ENCODE data around the gene NME8.

NME8 gene

GRCh38 chr7:37924491-37925041, 76.2 kb downstream of the NME8 start:
- DNase-seq (ENCODE audit: low read depth): no peak
- TF ChIP-seq, protein P1, sequence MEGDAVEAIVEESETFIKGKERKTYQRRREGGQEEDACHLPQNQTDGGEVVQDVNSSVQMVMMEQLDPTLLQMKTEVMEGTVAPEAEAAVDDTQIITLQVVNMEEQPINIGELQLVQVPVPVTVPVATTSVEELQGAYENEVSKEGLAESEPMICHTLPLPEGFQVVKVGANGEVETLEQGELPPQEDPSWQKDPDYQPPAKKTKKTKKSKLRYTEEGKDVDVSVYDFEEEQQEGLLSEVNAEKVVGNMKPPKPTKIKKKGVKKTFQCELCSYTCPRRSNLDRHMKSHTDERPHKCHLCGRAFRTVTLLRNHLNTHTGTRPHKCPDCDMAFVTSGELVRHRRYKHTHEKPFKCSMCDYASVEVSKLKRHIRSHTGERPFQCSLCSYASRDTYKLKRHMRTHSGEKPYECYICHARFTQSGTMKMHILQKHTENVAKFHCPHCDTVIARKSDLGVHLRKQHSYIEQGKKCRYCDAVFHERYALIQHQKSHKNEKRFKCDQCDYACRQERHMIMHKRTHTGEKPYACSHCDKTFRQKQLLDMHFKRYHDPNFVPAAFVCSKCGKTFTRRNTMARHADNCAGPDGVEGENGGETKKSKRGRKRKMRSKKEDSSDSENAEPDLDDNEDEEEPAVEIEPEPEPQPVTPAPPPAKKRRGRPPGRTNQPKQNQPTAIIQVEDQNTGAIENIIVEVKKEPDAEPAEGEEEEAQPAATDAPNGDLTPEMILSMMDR (conservative IDR thresholded peaks at IDR 0.05; ENCODE audit: low read length): no peak
- H3K4me3 ChIP-seq (ENCODE audit: low read length): no peak overlapping the region

DNA sequence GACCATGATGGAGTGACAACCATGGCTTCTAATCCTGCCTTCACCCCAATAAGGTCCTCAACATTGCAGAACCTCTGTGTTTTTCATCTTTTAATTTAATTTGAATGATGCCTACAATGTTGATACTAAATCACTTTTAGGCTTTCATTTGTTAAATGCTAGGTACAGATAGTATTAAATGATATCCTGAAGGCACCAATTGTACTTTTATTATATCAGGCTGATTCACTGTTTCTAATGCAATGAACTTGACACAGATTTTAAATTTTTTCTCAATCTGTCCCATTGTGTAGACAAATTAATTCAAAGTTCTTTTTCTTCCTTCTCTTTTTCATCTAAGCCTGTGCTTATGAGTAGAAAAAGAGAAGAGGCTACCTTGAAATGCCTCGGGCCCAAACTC, 77.2 kb downstream of the NME8 start:
- H3K4me3 ChIP-seq (ENCODE audit: low read length): no peak overlapping the region
- no peak for DNase-seq (ENCODE audit: low read depth)
- TF ChIP-seq, protein P1 (conservative IDR thresholded peaks at IDR 0.05; ENCODE audit: low read length): no peak

DNA sequence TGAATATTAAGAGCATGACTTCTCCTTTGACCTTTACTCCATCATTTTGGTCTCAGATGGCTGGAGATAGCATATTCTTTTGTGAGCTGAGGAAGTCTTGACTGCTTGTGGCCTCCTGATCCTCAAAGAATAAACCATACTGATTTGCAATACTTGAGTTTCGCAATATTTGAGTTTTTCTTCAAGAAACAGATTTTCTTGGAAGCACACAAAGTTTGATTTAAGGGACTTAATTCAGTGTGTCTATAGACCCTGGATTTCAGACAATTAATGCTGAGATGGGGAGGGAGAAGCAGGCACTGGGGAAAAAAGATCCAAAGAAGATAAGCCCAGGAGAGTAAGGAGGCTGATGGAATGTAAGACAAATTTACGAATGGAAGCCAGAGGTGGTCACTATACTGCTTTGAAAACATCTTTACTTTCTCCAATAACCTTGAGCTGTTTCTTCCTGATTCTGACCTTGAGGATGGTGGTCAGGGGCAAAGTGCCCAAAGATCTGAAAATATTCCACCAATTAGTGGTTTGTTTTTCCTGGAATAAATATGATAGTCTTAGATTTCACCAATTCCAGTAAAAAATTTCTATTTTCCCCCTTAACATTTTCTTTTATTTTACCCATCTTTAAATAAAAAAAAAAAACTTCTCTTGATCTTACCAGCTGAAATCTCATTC, 79.5 kb downstream of the NME8 start:
- no peak overlapping the region for H3K4me3 ChIP-seq (ENCODE audit: low read length)
- TF ChIP-seq, protein P1 (conservative IDR thresholded peaks at IDR 0.05; ENCODE audit: low read length): no peak
- peak; percentile 41 for DNase-seq (ENCODE audit: low read depth)

- no peak for DNase-seq (ENCODE audit: low read depth)
- TF ChIP-seq, protein P1 (conservative IDR thresholded peaks at IDR 0.05; ENCODE audit: low read length): no peak
- H3K4me3 ChIP-seq (ENCODE audit: low read length): no peak overlapping the region
Measured at GRCh38 chr7:37928878-37929277, 80.5 kb downstream of the NME8 start.

GRCh38 chr7:37930226-37930948, 82.0 kb downstream of the NME8 start:
- H3K4me3 ChIP-seq (ENCODE audit: low read length): no peak overlapping the region
- peak; percentile 61 for DNase-seq (ENCODE audit: low read depth)
- TF ChIP-seq, protein P1 (conservative IDR thresholded peaks at IDR 0.05; ENCODE audit: low read length): no peak

DNA sequence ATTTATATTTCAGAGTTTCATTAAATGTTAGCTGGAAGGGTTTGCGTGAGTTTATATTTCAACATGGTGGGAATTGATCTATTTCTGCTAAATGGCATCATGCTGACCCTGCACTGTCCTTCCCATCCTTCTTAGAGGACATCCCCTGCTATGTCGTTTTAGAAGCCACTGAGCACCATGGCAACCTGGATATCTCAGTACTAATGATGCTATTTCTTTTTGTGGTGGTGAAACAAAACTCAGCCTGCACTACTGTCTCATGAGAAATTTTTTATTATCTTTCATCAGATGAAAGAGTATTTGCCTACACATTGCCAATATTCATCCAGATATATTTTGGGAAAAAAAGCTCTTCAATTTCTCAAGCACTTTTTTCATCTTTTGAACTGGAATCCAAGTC, 84.1 kb downstream of the NME8 start:
- H3K4me3 ChIP-seq (ENCODE audit: low read length): no peak overlapping the region
- no peak for DNase-seq (ENCODE audit: low read depth)
- TF ChIP-seq, protein P1 (conservative IDR thresholded peaks at IDR 0.05; ENCODE audit: low read length): no peak
